ENCODE measurements around the gene APOL3. TPM values are rescaled to one million over a fixed set of nuclear protein-coding genes. Genes with fewer than 3 reads are reported as not detected.
"Not testable (repeated sequence)": the region's sequence is repeated elsewhere in the genome, so short reads cannot be mapped to it uniquely, and the experiment has no call there.

APOL3 gene
- total RNA-seq, 1 donor: 13.8 TPM

GRCh38 chr22:36204001-36204631, 43.6 kb upstream of the APOL3 start:
- H3K9me3 ChIP-seq (ENCODE audit: low read depth, low read length): no peaks in the 10 kb centered on the region
- no peak overlapping the region for H3K4me2 ChIP-seq (ENCODE audit: insufficient read depth, low read length)
- H3K4me3 ChIP-seq (ENCODE audit: insufficient read depth, low read length): no peak overlapping the region
- H4K20me1 ChIP-seq (ENCODE audit: insufficient read depth, low read length): no peaks in the 10 kb centered on the region
- no peak overlapping the region for H3K27ac ChIP-seq (ENCODE audit: low read depth, low read length)
- no peaks in the 10 kb centered on the region for H3K36me3 ChIP-seq (ENCODE audit: insufficient read depth, low read length)
- H2AFZ ChIP-seq (ENCODE audit: low read length): no peak overlapping the region
- H3K79me2 ChIP-seq (ENCODE audit: insufficient read depth, low read length): no peaks in the 10 kb centered on the region
- no peaks in the 10 kb centered on the region for H3K4me1 ChIP-seq (ENCODE audit: insufficient read depth, low read length)
- peak; percentile 47 for DNase-seq (ENCODE audit: insufficient read length, low spot score, missing footprints)
- no peak for TF ChIP-seq CTCF (IDR thresholded peaks at IDR 0.05; ENCODE audit: extremely low read depth, low read depth, low read length)
- H3K27me3 ChIP-seq (ENCODE audit: insufficient read depth, low read length): no peaks in the 10 kb centered on the region

GRCh38 chr22:36203441-36203840, 42.9 kb upstream of the APOL3 start:
- not testable (repeated sequence) for H2AFZ ChIP-seq (ENCODE audit: low read length); H3K4me2 ChIP-seq (ENCODE audit: insufficient read depth, low read length); H3K27ac ChIP-seq (ENCODE audit: low read depth, low read length); DNase-seq (ENCODE audit: insufficient read length, low spot score, missing footprints); H3K36me3 ChIP-seq (ENCODE audit: insufficient read depth, low read length); H3K4me3 ChIP-seq (ENCODE audit: insufficient read depth, low read length); H3K9me3 ChIP-seq (ENCODE audit: low read depth, low read length); H4K20me1 ChIP-seq (ENCODE audit: insufficient read depth, low read length); H3K27me3 ChIP-seq (ENCODE audit: insufficient read depth, low read length); H3K4me1 ChIP-seq (ENCODE audit: insufficient read depth, low read length); H3K79me2 ChIP-seq (ENCODE audit: insufficient read depth, low read length)

GRCh38 chr22:36202906-36203305, 42.4 kb upstream of the APOL3 start:
- not testable (repeated sequence) for H3K36me3 ChIP-seq (ENCODE audit: insufficient read depth, low read length); H3K9me3 ChIP-seq (ENCODE audit: low read depth, low read length); H3K4me2 ChIP-seq (ENCODE audit: insufficient read depth, low read length); H3K27me3 ChIP-seq (ENCODE audit: insufficient read depth, low read length); H3K4me3 ChIP-seq (ENCODE audit: insufficient read depth, low read length); H3K79me2 ChIP-seq (ENCODE audit: insufficient read depth, low read length); H3K27ac ChIP-seq (ENCODE audit: low read depth, low read length); H3K4me1 ChIP-seq (ENCODE audit: insufficient read depth, low read length); DNase-seq (ENCODE audit: insufficient read length, low spot score, missing footprints); H2AFZ ChIP-seq (ENCODE audit: low read length); H4K20me1 ChIP-seq (ENCODE audit: insufficient read depth, low read length)

- H3K4me1 ChIP-seq (ENCODE audit: insufficient read depth, low read length): peaks cover 16% of the 10 kb centered on the region
- H3K9me3 ChIP-seq (ENCODE audit: low read depth, low read length): no peaks in the 10 kb centered on the region
- peak within 1 kb of the TSS; percentile 28 for H3K4me2 ChIP-seq (ENCODE audit: insufficient read depth, low read length)
- no peak within 1 kb of the TSS for H3K4me3 ChIP-seq (ENCODE audit: insufficient read depth, low read length)
- no peak for TF ChIP-seq CTCF (IDR thresholded peaks at IDR 0.05; ENCODE audit: extremely low read depth, low read depth, low read length)
- no peaks in the 10 kb centered on the region for H3K27me3 ChIP-seq (ENCODE audit: insufficient read depth, low read length)
- DNase-seq (ENCODE audit: insufficient read length, low spot score, missing footprints): peak; percentile 57
- no peaks in the 10 kb centered on the region for H3K36me3 ChIP-seq (ENCODE audit: insufficient read depth, low read length)
- H3K27ac ChIP-seq (ENCODE audit: low read depth, low read length): no peak within 1 kb of the TSS
- H2AFZ ChIP-seq (ENCODE audit: low read length): peak within 1 kb of the TSS; percentile 80
- no peaks in the 10 kb centered on the region for H3K79me2 ChIP-seq (ENCODE audit: insufficient read depth, low read length)
- H4K20me1 ChIP-seq (ENCODE audit: insufficient read depth, low read length): no peaks in the 10 kb centered on the region
Observed at GRCh38 chr22:36201630-36202319, 41.2 kb upstream of the APOL3 start, which contains the start of gene APOL4. TSS of gene APOL4 (minus strand) at chr22:36201809. CDS start at chr22:36201734, 75 bp downstream.

- H3K79me2 ChIP-seq (ENCODE audit: insufficient read depth, low read length); H4K20me1 ChIP-seq (ENCODE audit: insufficient read depth, low read length); H3K27me3 ChIP-seq (ENCODE audit: insufficient read depth, low read length); H3K36me3 ChIP-seq (ENCODE audit: insufficient read depth, low read length); H3K4me2 ChIP-seq (ENCODE audit: insufficient read depth, low read length); H3K9me3 ChIP-seq (ENCODE audit: low read depth, low read length); DNase-seq (ENCODE audit: insufficient read length, low spot score, missing footprints); H3K4me3 ChIP-seq (ENCODE audit: insufficient read depth, low read length); H2AFZ ChIP-seq (ENCODE audit: low read length); H3K27ac ChIP-seq (ENCODE audit: low read depth, low read length): not testable (repeated sequence)
- peaks cover 18% of the 10 kb centered on the region for H3K4me1 ChIP-seq (ENCODE audit: insufficient read depth, low read length)
Observed at GRCh38 chr22:36201025-36201424, 40.5 kb upstream of the APOL3 start.
